COR-L47 (cell line): ENCODE results near the gene CTDP1.
A peak's percentile ranks its signal among the peaks of the same experiment; 100 is the strongest.

Experiments
- DNase-seq: peaks from one replicate; lab custom pipeline; 2025; lab: John Stamatoyannopoulos, UW

Gene CTDP1

GRCh38 chr18:79679552-79680099 is at the start of gene CTDP1:
CTDP1 (plus strand) TSS chr18:79679803; CDS start chr18:79679948, 145 bp downstream.
- peak; percentile 96 for DNase-seq

GRCh38 chr18:79630281-79631095 is 49.1 kb upstream of the CTDP1 start:
- DNase-seq, result no peak

- no peak for DNase-seq
Measured at GRCh38 chr18:79631096-79631507, 48.5 kb upstream of the CTDP1 start.

GRCh38 chr18:79631761-79632446 is 47.7 kb upstream of the CTDP1 start:
- DNase-seq, result no peak

GRCh38 chr18:79632765-79633164 is 46.8 kb upstream of the CTDP1 start:
- no peak for DNase-seq

- no peak for DNase-seq
Measured at GRCh38 chr18:79634186-79634585, 45.4 kb upstream of the CTDP1 start.

- no peak for DNase-seq
Measured at GRCh38 chr18:79634593-79635426, 44.8 kb upstream of the CTDP1 start.

GRCh38 chr18:79635427-79635726 is 44.2 kb upstream of the CTDP1 start:
- DNase-seq, result no peak

- DNase-seq, result no peak
Measured at GRCh38 chr18:79637181-79637920, 42.3 kb upstream of the CTDP1 start.

- no peak for DNase-seq
Measured at GRCh38 chr18:79637921-79638909, 41.4 kb upstream of the CTDP1 start.

GRCh38 chr18:79639072-79639829 is 40.4 kb upstream of the CTDP1 start:
- no peak for DNase-seq

GRCh38 chr18:79640064-79640672 is 39.4 kb upstream of the CTDP1 start:
- DNase-seq, result no peak

GRCh38 chr18:79640875-79641274 is 38.7 kb upstream of the CTDP1 start:
- DNase-seq, result no peak

GRCh38 chr18:79641722-79642497 is 37.7 kb upstream of the CTDP1 start:
- no peak for DNase-seq

GRCh38 chr18:79642626-79643025 is 37.0 kb upstream of the CTDP1 start:
- no peak for DNase-seq

- DNase-seq, result no peak
Measured at GRCh38 chr18:79643054-79643984, 36.3 kb upstream of the CTDP1 start.

- DNase-seq, result peak; percentile 77
Measured at GRCh38 chr18:79644006-79644665, 35.5 kb upstream of the CTDP1 start.
